Measurements from ENCODE around the gene ZDHHC22.

Gene ZDHHC22

GRCh38 chr14:77125823-77126325 lies 15.7 kb downstream of the ZDHHC22 start:
- no peak for DNase-seq

- no peak for DNase-seq
Observed at GRCh38 chr14:77125281-77125801, 16.2 kb downstream of the ZDHHC22 start.

- peak; percentile 74 for DNase-seq
Observed at GRCh38 chr14:77124345-77125280, 17.0 kb downstream of the ZDHHC22 start.

- DNase-seq, result peak; percentile 38
Observed at GRCh38 chr14:77123381-77124325, 17.9 kb downstream of the ZDHHC22 start.

- DNase-seq, result no peak
Observed at GRCh38 chr14:77122526-77123125, 19.0 kb downstream of the ZDHHC22 start.

- peak; percentile 65 for DNase-seq
Observed at GRCh38 chr14:77120771-77121743, 20.5 kb downstream of the ZDHHC22 start.

- DNase-seq, result peak; percentile 35
Observed at GRCh38 chr14:77119851-77120250, 21.7 kb downstream of the ZDHHC22 start.

- DNase-seq, result no peak
Observed at GRCh38 chr14:77116172-77116817, 25.3 kb downstream of the ZDHHC22 start.

- DNase-seq, result no peak
Observed at GRCh38 chr14:77114609-77115008, 27.0 kb downstream of the ZDHHC22 start.

GRCh38 chr14:77113644-77114043 lies 27.9 kb downstream of the ZDHHC22 start:
- DNase-seq, result no peak

- no peak for DNase-seq
Observed at GRCh38 chr14:77111021-77111420, 30.6 kb downstream of the ZDHHC22 start.

- DNase-seq, result no peak
Observed at GRCh38 chr14:77110286-77110685, 31.3 kb downstream of the ZDHHC22 start.

- no peak for DNase-seq
Observed at GRCh38 chr14:77109656-77110055, 31.9 kb downstream of the ZDHHC22 start.

GRCh38 chr14:77108753-77109152 lies 32.8 kb downstream of the ZDHHC22 start:
- DNase-seq, result no peak

GRCh38 chr14:77107228-77107627 lies 34.4 kb downstream of the ZDHHC22 start:
- no peak for DNase-seq

- DNase-seq, result no peak
Observed at GRCh38 chr14:77106666-77107065, 34.9 kb downstream of the ZDHHC22 start.

- DNase-seq, result no peak
Observed at GRCh38 chr14:77105145-77105939, 36.2 kb downstream of the ZDHHC22 start.

GRCh38 chr14:77104393-77104792 lies 37.2 kb downstream of the ZDHHC22 start:
- no peak for DNase-seq

- DNase-seq, result no peak
Observed at GRCh38 chr14:77103951-77104350, 37.6 kb downstream of the ZDHHC22 start.

- DNase-seq, result no peak
Observed at GRCh38 chr14:77103475-77103874, 38.1 kb downstream of the ZDHHC22 start.

All from CD4-positive, alpha-beta T cell treated with Interleukin-6 for 4 hours (primary cell).